GM19463 (cell line): ENCODE measurements around the gene MOCS1.

Experiments used
- ATAC-seq: cut with Tn5 transposase; IDR thresholded peaks from one replicate; pipeline ENCODE4 v1.9.1; 2021; ENCODE audit warnings: mild to moderate bottlenecking, moderate library complexity; ENCODE audit not compliant: unreplicated experiment

Gene MOCS1

GRCh38 chr6:39925191-39925930, 8.9 kb downstream of the MOCS1 start:
- ATAC-seq = no peak

GRCh38 chr6:39924283-39924682, 10.0 kb downstream of the MOCS1 start:
- no peak for ATAC-seq

GRCh38 chr6:39923861-39924260, 10.4 kb downstream of the MOCS1 start:
- no peak for ATAC-seq

GRCh38 chr6:39923394-39923793, 10.9 kb downstream of the MOCS1 start:
- no peak for ATAC-seq

- ATAC-seq = no peak
Measured at GRCh38 chr6:39922821-39923220, 11.4 kb downstream of the MOCS1 start.

- no peak for ATAC-seq
Measured at GRCh38 chr6:39920157-39920556, 14.1 kb downstream of the MOCS1 start.

- ATAC-seq = no peak
Measured at GRCh38 chr6:39918831-39919230, 15.4 kb downstream of the MOCS1 start.

GRCh38 chr6:39917981-39918380, 16.3 kb downstream of the MOCS1 start:
- no peak for ATAC-seq

GRCh38 chr6:39917329-39917728, 16.9 kb downstream of the MOCS1 start:
- ATAC-seq = no peak

- ATAC-seq = no peak
Measured at GRCh38 chr6:39915866-39916265, 18.4 kb downstream of the MOCS1 start.

- ATAC-seq = no peak
Measured at GRCh38 chr6:39914239-39914638, 20.0 kb downstream of the MOCS1 start.

GRCh38 chr6:39913391-39913916, 20.8 kb downstream of the MOCS1 start:
- no peak for ATAC-seq

GRCh38 chr6:39912446-39912845, 21.8 kb downstream of the MOCS1 start:
- no peak for ATAC-seq

- no peak for ATAC-seq
Measured at GRCh38 chr6:39911513-39912125, 22.6 kb downstream of the MOCS1 start.

GRCh38 chr6:39910744-39911143, 23.5 kb downstream of the MOCS1 start:
- no peak for ATAC-seq

GRCh38 chr6:39910164-39910563, 24.1 kb downstream of the MOCS1 start:
- no peak for ATAC-seq

- no peak for ATAC-seq
Measured at GRCh38 chr6:39909701-39910100, 24.6 kb downstream of the MOCS1 start.

- no peak for ATAC-seq
Measured at GRCh38 chr6:39908838-39909583, 25.3 kb downstream of the MOCS1 start.

- no peak for ATAC-seq
Measured at GRCh38 chr6:39907871-39908575, 26.2 kb downstream of the MOCS1 start.

GRCh38 chr6:39906318-39906761, 27.9 kb downstream of the MOCS1 start:
- no peak for ATAC-seq

- no peak for ATAC-seq
Measured at GRCh38 chr6:39905640-39905975, 28.7 kb downstream of the MOCS1 start.
